ENCODE data around the gene CES3.
"Not testable (repeated sequence)": the region's sequence is repeated elsewhere in the genome, so short reads cannot be mapped to it uniquely, and the experiment has no call there.

The CES3 gene

DNA sequence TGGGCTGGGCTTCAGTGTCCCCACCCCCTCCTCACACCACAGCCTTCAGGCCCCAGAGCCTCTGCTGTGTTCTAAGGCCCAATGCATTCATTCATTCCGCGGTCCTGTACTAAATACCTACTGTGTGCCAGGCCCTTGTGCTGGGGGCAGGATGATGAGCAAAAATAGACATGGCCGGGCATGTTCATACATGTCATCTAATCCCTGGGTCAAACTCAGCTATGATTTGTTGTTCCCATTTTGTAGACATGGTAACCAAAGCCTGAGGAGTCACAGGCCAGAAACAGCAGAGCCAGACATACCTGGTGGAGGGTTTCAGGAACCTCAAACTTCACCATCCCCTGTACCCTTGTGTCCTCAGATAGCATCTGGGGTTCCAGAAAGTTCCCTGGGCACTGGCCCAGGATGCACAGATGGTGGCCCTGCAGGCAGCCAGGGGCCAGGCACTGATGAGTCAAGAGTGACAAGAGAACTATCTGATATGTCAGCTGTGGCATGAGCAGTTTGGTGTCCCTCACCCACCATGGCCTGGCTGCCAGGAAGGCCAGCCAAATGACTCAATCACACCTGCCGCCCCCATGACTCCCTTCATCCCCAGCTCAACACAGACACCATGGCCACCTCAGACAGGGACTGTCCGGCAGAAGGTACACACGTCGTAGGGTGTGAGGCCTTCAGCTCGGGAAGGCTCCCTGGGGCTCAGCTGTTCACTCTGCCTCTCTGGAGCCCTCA is 33.0 kb upstream of the CES3 start:
- no peak for DNase-seq

DNA sequence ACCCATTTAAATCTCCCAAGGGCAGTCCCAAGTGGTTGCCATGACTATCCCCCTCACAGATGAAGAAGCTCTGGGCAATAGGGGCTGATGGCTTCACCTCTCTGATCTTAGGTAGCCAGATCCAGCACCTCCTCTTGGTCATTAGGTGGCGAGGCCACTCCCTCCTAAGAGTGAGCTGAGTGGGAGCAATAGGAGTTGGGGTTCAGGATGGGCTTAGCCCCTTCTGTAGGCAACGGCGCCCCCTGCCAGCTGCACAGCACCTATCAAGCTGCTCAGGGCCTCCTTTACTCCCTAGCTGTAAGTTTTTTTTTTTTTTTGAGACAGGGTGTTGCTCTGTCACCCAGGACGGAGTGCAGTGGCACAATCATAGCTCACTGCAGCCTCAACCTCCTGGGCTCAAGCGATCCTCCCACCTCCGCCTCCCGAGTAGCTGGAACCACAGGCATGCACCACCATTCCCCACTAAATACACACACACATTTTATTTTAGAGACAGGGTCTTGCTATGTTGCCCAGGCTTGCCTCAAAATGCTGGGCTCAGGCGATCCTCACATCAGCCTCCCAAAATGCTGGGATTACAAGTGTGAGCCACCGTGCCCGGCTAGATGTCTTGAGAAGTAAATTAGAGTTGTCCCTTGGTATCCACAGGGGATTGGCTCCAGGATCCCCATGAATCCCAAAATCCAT is 32.2 kb upstream of the CES3 start:
- DNase-seq: peak; percentile 13

DNA sequence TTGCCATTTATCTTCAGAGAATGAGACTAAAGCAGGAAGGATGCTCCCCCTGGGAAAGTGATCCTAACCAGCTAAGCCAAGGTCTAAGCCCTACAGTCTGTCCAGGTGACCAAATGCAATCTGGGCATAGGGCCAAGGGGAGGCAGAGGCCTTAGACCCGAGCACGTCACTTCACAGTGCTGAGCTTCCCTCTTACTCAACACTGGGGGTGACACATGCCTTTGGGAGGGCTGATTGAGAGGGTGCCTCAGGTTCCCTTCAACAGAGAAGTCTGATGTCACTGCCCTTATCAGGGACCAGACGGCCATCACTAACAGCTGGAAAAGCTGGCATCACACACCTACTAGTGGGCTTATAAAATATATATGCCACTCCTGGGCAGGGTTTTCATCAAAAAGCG is 30.9 kb upstream of the CES3 start:
- DNase-seq: peak; percentile 34

DNA sequence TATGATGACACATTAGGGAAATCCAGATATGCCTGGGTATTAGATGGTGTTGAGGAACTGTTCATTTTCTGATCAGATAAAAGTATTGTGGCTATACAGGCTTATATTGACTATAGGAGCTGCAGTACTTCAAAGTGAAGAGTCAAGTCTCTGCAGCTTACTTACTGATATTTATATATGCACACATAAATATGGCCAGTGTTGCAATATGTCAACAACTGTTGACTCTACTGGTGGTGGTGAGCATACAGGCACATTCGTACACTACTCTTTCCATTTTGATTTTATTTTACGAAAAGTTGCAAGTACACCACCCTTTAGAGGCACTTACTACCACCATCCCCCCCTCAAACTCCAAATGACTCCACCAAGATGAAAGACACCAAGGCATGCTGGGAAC is 29.4 kb upstream of the CES3 start:
- no peak for DNase-seq

DNA sequence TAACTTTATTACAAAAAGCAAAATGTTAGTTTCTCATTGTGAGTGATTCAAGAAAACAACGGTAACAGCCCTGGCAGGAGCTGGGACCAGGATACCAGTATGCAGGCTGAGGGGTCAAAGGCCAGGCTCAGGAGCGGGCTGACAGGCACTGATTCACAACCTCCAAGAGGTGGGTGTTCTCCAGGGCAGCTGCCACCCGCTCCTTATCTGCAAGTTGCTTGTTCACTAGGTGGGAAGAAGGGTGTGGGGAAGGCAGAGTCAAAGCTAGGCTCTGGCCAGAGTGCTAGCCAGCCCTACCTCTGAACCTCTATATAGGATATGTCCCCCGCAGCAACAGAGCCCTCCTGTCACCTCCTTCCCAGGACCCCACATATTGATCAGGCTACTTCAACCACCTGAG is 29.0 kb upstream of the CES3 start:
- no peak for DNase-seq

DNA sequence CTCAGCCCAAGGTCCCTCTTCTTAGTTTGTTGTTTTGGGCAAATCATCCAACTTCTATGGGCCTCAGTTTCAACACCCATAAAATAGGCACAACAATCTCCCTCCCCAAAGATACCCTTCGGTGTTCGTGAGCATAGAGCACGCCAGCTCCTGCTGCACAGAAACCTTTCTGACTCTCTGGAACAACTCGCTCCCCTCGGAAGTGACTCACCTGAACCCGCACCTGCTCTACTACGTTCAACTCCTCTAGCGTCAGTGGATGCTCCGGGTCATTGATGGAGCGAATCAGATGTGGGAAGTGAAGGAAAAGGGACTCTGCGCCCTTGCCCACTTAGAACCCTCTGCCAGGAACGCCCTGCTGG is 27.3 kb upstream of the CES3 start:
- no peak for DNase-seq

DNA sequence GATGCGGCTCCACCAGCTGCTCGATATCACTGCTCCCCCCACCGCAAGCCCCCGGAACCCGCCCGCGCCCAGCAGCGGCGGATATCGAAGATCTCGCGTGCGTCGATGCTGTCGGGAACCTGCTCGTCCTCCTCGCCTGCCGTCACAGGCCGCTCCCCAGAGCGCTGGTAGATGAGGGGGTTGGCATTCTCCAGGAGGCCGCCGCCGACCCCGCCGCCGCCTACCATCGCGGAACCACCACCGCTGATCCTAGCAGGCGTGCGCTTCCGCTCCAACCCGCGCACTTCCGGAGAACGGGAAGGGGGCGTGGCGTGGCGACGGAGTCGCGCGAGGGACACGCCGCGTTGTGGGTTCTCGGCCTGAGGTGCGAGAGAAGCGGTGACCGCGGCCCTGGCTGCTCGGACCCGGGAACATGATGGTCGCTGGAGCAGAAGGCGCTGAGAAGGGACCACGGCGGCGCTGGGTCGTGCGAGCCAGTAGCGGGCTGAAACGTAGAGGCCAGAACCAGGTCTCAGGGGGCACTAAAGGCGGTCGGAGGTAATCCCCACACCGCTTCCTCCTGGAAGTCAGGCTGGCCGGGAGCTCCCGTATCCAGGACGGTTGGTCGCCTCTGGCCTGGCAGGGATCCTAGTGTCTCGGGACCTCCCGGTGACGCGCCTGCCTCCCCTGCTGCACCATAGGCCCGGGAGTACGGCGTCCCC is 26.8 kb upstream of the CES3 start, which contains the start of gene CIAO2B:
TSS of gene CIAO2B (minus strand) at position 265 of the 701 bp plus-strand sequence. CDS start at position 227, 38 bp downstream.
- DNase-seq: peak; percentile 84

DNA sequence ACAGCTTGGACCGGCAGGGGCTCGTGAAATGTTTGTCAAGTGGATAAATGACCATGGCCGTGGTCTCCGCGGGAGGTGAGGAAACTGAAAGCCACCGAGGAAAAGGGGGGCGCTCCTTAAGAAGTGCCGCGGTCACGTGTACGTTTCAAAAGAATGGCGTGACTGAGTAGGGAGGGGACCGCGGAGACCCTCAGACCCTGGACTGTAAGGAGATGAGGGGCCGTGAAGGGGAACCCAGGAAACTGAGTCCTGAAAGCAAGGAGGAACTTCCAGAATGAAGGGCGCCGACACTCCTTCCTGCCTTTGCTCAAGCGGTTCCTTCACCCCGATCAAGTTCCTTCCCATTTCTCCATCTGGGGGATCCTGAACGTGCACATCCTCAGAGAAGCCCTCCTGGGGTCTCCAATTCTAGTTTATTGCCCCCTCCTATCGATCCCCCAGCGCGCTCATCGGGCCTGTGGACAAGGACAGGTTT is 26.2 kb upstream of the CES3 start:
- DNase-seq: not testable (repeated sequence)

DNA sequence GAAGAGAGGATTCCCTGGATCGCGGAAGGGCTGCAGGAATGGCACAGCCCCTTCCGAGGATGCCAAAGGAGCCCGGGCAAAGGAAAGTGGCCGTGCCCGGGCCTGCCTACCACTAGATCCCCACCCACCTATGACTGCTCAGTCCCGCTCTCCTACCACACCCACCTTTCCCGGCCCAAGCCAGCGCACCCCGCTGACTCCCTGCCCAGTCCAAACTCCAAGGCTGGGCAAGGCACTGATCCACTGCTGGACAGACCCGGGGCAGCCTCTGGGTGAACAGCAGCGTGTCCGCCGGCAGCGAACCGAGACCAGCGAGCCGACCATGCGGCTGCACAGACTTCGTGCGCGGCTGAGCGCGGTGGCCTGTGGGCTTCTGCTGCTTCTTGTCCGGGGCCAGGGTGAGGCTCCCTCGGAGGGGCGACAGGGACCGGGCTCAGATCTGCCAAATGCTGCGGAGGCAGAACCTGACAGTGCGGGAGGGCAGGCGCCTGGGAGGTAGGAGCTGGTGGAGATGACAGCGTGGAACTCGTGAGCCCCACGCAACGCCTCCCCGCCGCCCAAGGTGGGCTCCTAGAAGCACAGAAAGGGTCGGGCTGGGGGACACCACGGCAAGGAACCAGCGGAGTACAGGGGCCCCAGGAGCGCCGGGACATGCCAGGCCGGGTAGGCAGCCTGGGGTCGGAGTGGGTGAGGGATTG is 25.6 kb upstream of the CES3 start, which contains the start of gene CES2:
TSS of gene CES2 (plus strand) at position 203 of the 698 bp plus-strand sequence. CDS start at position 323, 120 bp downstream.
- DNase-seq: no peak

DNA sequence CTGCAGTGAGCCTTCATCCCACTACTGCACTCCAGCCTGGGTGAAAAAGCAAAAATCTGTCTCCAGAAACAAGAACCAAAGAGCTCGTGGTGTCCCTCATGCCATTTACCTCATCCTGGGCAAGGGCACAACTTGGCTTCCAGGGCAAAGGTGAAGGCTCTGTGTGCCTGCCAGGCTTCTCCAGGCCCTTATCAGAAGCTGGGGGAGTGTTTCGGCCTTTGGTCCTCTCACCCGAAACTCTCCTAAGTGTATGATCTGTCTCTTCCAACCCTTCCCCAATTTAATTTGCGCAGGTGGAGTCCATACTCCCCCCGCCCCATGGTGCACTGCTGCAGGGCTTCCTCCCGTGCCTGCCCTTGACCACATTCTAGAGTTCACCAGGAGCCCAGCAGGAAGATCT is 24.6 kb upstream of the CES3 start:
- DNase-seq: no peak

DNA sequence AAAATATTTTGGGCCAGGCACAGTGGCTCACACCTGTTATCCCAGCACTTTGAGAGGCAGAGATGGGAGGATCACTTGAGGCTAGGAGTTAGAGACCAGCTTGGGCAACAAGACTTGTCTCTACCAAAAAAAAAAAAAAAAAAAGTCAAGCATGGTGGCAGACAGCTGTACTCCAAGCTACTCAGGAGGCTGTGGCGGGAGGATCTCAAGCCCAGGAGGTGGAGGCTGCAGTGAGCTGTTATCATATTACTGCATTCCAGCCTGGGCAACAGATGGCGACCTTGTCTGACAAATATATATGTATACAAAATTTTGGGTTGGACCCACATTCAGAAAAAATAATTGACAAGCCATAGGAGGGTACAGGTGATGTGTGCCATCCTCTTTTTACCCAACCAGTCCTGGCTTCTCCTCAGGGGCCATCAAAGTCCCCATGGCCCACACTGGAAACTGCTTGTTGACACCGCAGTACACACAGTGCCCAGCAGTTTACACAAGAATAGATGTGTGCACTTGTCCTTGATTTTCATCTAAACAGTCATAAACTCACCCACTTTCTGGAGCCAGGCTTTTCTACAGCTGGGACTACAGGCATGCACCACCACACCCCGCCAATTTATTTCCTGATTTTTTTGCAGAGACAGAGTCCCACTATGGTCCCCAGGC is 24.0 kb upstream of the CES3 start:
- DNase-seq: no peak

DNA sequence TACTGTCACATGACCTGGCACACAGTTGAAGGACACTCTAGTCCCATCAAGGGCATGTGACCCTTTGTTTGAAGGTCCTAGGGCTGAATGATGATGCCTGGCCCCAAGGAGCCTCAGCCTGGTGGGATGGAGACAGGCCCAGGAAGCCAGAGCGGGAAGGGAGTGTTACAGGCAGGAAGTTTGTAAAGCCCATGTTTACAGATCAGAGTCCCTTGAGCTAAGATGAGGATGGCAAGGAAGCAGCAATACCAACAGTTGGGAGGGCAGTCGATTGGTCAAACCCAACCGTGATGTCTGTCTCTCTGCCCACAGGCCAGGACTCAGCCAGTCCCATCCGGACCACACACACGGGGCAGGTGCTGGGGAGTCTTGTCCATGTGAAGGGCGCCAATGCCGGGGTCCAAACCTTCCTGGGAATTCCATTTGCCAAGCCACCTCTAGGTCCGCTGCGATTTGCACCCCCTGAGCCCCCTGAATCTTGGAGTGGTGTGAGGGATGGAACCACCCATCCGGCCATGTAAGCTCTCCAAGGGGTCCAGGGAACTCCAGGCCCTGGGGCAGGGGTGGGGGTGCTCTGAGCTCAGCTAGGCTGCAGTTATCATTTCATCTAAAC is 23.2 kb upstream of the CES3 start:
- DNase-seq: no peak

DNA sequence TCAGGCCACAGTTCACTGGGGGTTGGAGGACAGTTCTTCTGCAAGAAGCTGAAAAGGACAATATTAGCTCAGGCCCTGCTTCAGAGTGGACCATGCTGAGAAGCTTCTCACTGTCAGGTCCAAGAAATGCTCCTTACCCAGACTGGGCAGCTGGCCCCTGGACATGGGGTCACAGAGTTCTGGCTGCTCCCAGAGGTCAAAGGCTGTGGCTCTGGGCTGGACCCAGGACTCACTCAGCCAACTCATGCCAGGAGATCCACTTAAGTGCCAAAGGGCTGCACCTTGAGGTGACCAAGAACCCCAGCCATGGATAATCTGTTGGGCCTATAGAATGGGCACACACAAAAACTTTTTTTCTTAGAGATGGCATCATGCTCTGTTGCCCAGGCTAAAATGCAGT is 21.7 kb upstream of the CES3 start:
- DNase-seq: no peak

DNA sequence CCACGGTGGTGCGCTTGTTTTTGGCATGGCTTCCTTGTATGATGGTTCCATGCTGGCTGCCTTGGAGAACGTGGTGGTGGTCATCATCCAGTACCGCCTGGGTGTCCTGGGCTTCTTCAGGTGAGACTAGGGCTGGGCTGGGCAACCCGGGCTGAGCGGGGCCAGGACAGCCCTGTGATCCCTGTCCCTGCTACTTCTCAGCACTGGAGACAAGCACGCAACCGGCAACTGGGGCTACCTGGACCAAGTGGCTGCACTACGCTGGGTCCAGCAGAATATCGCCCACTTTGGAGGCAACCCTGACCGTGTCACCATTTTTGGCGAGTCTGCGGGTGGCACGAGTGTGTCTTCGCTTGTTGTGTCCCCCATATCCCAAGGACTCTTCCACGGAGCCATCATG is 20.8 kb upstream of the CES3 start:
- DNase-seq: no peak

DNA sequence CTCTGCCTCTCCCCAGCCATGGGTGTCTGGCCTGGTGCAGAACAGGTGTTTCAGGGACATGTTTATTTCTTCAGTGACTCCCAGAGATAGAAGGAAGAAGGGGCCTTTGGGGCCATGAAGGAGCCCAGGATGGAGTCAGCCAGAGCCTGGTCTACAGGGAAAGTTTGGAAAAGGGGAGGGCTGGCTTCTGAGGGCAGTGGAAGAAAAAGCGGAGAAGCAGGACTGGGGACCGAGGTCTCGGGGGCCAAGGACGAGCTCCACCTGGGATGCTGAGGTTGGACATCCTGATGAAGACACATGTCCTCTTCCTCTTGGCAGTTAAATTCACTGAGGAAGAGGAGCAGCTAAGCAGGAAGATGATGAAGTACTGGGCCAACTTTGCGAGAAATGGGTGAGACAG is 18.1 kb upstream of the CES3 start:
- no peak for DNase-seq

DNA sequence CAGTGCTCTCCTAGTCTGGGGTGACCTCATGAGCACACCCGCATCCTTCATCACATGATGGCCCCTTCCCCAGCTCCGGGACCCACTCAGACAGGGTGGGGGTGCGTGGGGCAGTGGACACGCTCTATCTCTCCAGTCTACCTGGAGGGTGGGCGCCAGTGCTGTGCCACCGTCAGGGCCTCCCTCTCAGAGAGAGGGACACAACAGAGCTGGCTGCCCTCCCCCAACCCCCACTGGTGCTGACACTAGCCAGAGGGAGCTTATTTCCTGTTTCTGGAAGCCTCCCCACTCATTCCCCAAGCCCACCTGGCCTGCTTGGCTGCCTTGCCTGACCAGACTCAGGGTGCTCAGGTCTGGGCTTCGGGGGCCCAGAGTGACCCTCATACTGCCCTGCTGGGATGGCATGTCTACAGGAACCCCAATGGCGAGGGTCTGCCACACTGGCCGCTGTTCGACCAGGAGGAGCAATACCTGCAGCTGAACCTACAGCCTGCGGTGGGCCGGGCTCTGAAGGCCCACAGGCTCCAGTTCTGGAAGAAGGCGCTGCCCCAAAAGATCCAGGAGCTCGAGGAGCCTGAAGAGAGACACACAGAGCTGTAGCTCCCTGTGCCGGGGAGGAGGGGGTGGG is 17.5 kb upstream of the CES3 start:
- no peak for DNase-seq

DNA sequence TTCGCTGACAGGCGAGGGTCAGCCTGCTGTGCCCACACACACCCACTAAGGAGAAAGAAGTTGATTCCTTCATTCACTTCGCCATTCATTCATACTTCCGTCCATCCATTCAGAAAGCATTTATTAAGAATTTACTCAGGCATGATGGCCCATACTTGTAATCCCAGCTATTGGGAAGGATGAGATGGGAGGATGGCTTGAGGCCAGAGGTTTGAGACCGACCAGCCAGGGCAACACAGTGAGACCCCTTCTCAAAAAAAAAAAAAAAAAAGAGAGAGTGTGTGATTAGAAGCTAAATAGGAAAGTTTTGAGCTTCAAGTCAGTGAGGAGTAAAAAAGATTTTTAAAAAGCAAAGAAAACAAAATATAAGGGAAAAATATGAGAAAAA is 17.0 kb upstream of the CES3 start:
- no peak for DNase-seq

DNA sequence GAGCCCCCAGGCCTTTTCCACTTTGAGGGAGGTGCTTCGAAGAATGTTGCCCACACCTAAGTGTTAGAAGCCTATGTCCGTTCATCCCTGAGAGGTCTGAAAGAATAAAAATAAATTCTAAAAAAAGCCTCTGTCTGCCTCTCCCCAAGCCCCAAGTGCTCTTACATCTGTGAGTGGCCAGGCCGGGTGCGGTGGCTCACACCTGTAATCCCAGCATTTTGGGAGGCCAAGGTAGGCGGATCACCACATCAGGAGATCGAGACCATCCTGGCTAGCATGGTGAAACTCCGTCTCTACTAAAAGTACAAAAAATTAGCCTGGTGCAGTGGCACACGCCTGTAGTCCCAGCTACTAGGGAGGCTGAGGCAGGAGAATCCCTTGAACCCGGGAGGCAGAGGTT is 16.1 kb upstream of the CES3 start:
- not testable (repeated sequence) for DNase-seq

DNA sequence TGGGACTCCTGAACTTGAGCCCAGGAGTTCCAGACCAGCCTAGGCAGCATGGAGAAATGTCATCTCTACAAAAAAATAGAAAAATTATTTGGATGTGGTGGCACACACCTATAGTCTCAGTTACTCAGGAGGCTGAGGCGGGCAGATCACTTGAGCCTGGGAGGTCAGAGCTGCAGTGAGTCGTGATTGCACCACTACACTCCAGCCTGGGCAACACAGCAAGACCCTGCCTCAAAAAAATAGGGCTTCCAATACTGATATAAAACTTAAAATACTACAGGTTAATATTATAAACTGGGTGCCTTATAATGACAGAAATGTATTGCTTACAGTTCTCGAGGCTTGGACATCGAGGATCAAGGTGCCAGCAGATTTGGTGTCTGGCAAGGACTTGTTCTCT is 15.1 kb upstream of the CES3 start:
- no peak for DNase-seq

DNA sequence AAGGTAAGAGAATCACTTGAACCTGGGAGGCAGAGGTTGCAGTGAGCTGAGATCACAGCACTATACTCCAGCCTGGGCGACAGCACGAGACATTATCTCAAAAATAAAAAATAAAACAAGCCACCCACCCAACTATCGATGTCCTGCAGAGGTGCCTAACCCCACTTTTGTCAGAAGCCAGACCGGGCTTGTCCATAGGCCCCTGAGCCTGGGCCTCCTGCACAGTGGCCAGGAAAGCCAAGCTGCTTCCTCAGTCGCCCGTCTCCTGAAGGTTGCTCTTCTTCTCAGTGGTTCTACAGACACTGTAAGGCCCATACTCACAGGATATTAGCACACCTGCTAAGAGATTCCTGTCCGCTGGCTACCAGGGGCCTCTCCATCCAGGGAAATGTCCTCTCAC is 14.5 kb upstream of the CES3 start:
- DNase-seq: no peak

DNA sequence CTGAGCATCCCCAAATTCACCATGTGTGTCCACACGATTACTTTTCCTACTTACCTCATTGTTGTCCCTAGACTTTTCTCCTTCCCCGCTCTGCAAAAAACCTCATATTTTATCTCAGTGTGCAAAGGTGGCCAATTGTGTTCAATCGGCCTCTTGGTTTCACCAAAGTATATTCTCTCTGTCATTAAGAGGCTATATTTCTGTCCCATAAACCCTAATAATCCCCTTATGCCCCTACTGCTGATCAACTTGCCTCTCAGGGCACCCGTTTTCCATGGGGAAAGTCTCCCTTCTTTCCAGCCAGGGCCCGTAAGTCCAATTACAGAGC is 14.1 kb upstream of the CES3 start:
- DNase-seq: no peak
